Activated CD4-positive, alpha-beta memory T cell treated with anti-CD3 and anti-CD28 coated beads for 36 hours (primary cell): ENCODE measurements around the gene LMBR1L. TPM values are rescaled to one million over a fixed set of nuclear protein-coding genes. Genes with fewer than 3 reads are reported as not detected.
A peak's percentile ranks its signal among the peaks of the same experiment; 100 is the strongest.

Experiments
- CTCF ChIA-PET: fragments of 350-600 bp; sonication (Branson Sonifier 250); formaldehyde crosslinking; loops from one replicate; lab custom pipeline; 2021; ENCODE audit warnings: antibody characterized with exemption, inconsistent platforms; lab: Charles Lee
- POLR2A ChIA-PET: fragments of 350-600 bp; sonication (Branson Sonifier 250); formaldehyde crosslinking; loops from one replicate; lab custom pipeline; 2021; ENCODE audit warnings: antibody characterized with exemption; lab: Charles Lee
- DNase-seq: peaks from one replicate; pipeline ENCODE4 v3.0.0-alpha.2; 2020
- H3K27ac Mint-ChIP-seq: one replicate; pipeline ENCODE4 v1.8.0; 2021; ENCODE audit warnings: mixed read lengths
- H3K27me3 Mint-ChIP-seq: one replicate; pipeline ENCODE4 v1.8.0; 2021; ENCODE audit warnings: mixed read lengths
- H3K36me3 Mint-ChIP-seq: one replicate; pipeline ENCODE4 v1.8.0; 2021; ENCODE audit warnings: mixed read lengths
- H3K4me1 Mint-ChIP-seq: one replicate; pipeline ENCODE4 v1.8.0; 2021; ENCODE audit warnings: low read depth, mixed read lengths
- H3K4me3 Mint-ChIP-seq: one replicate; pipeline ENCODE4 v1.8.0; 2021; ENCODE audit warnings: mild to moderate bottlenecking, mixed read lengths
- H3K9me3 Mint-ChIP-seq: one replicate; pipeline ENCODE4 v1.8.0; 2021; ENCODE audit warnings: mixed read lengths
- intact Hi-C: fragments of 100-400 bp; cut with micrococcal nuclease; formaldehyde crosslinking; loops from one replicate; pipeline ENCODE4 v1.15.1; 2023
- total RNA-seq, 2 experiments: library from RNA; stranded (reverse); gene quantifications; one replicate each; pipeline ENCODE4 v1.2.3, GENCODE V29; 2021

Gene LMBR1L
- total RNA-seq, 2 experiments from 2014 or later, result 55.0 to 59.1 TPM

DNA sequence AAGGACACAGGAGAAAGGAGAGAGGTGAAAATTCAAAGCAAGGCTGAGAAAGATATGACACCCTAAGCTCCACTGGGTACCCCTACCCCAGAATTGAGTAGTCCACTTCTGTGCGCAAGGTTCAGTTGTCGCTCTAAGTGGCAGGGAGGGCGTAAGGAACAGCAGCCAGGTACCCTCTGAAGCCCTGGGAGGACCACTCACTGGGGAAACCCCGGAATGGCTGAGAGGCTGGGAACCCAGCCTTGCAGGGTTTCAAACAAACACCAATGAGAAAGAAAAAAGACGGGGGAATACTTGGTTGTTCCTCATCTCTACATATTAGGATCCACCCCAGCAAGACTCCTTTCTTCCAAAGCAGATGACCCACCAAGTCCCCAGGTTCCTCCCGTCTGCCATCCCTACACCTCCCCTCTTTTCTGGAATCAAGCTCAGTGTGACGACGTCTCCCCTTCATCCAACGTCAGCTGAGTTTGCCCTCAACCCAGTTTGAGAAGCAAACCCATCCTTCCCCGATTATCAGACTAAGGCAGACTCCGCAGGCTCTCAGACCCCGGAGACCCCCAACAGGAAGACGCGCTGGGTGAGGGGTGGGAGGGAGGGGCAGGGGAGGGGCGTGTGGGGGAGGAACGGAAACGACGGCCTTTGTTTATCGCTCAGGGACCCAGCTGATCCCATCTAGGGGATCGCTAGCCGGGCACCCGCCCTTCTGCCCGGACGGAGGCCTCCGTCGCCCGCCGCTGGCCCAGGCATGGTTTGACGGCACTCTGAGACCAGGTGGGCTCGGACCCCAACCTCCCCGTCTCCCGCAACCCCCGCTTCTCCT lies 795 bp downstream of the LMBR1L start:
- CTCF ChIA-PET, result interaction anchor here (0.6 to 4.4 kb wide), 12 partner anchors 11 to 175 kb away, joined by 3 to 48 read pairs (median 5); partner anchors contain the start of genes TUBA1A and TUBA1B
- Mint-ChIP-seq H3K4me3 (peak overlapping the region; percentile 95), H3K27me3 (no peaks in the 10 kb centered on the region), H3K27ac (peak overlapping the region; percentile 80), H3K9me3 (no peaks in the 10 kb centered on the region), H3K36me3 (peaks cover 9% of the 10 kb centered on the region), H3K4me1 (peaks cover 24% of the 10 kb centered on the region)
- DNase-seq, result peak; percentile 36
- intact Hi-C loops, result loop anchor here (1.0 to 5.0 kb wide), 6 partner anchors 20 to 1203 kb away; partner anchors contain the start of gene TUBA1A
- POLR2A ChIA-PET, result interaction anchor here (0.5 to 3.5 kb wide), 8 partner anchors 9 to 125 kb away, joined by 3 to 47 read pairs (median 5); partner anchors contain the start of genes RHEBL1, TUBA1A and TUBA1B

DNA sequence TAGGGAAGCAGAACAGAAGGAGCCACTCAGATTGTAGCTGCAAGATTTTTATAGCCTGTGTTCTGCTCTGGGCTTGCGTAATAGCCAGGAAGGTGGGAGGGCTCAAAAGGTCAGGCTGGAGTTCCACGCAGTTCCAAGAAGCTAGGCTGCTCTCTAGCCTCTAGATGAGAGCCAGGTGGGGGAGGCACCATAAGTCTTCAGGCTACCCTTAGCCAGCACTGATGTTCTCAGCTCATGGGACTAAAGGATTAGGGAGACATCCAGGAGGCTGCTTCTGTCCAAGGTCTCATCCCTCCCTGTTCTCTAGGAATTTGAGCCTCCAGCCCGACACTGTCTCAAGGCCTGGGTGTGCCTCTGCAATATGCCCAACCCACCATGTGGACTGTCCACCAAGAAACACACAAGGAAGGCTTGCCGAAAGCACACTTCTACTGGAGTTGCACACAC lies 1.7 kb downstream of the LMBR1L start:
- ChIA-PET POLR2A (interaction anchor here (3.5 kb wide), 1 partner anchor 22 kb away, joined by 47 read pairs; the partner anchor contains the start of gene TUBA1B), CTCF (interaction anchor here (1.1 to 4.4 kb wide), 7 partner anchors 10 to 45 kb away, joined by 4 to 48 read pairs (median 5); partner anchors contain the start of gene TUBA1B)
- Mint-ChIP-seq H3K27me3 (no peaks in the 10 kb centered on the region), H3K36me3 (peaks cover 9% of the 10 kb centered on the region), H3K4me3 (peak overlapping the region; percentile 95), H3K9me3 (no peaks in the 10 kb centered on the region), H3K27ac (peak overlapping the region; percentile 80), H3K4me1 (peaks cover 24% of the 10 kb centered on the region)
- intact Hi-C loops, result no loop called here
- DNase-seq, result no peak

DNA sequence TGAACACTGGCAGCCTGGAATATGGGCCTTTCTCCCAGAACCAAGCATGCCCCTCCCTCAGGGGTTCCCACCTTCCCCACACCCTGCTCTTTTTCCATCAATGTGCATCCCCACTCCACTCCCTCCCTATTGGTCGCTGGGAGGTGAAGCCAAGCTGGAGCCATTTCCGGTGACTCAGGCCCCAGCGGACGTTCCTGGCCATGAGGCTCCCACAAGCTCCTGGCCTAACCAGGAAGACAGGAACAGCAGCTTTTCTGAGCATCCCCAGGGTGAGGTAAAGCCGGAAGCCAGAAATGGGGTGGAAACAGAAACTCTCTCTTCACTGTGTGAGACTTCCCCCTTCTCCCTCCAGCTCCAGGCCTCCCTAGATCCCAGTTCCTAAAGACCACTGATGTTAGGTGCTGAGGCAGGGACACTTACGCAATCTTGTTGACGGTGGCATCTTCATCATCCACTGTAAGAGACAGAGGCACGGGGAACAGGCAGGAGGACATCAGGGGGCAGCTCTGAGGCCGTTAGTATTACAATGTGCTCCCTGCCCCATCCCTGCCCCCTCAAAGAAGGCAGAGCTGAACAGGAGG lies 5.1 kb downstream of the LMBR1L start:
- intact Hi-C loops, result no loop called here
- H3K27ac Mint-ChIP-seq, result no peak overlapping the region
- H3K27me3 Mint-ChIP-seq, result no peaks in the 10 kb centered on the region
- no peak for DNase-seq
- ChIA-PET CTCF (interaction anchor here (0.8 to 10.4 kb wide), 7 partner anchors 7 to 109 kb away, joined by 3 to 184 read pairs (median 7); no protein-coding TSS in a partner anchor), POLR2A (interaction anchor here (2.7 kb wide), 1 partner anchor 25 kb away, joined by 7 read pairs; the partner anchor contains the start of gene TUBA1B)
- H3K4me3 Mint-ChIP-seq, result no peak overlapping the region
- H3K4me1 Mint-ChIP-seq, result peaks cover 20% of the 10 kb centered on the region
- peaks cover 17% of the 10 kb centered on the region for H3K36me3 Mint-ChIP-seq
- no peaks in the 10 kb centered on the region for H3K9me3 Mint-ChIP-seq

DNA sequence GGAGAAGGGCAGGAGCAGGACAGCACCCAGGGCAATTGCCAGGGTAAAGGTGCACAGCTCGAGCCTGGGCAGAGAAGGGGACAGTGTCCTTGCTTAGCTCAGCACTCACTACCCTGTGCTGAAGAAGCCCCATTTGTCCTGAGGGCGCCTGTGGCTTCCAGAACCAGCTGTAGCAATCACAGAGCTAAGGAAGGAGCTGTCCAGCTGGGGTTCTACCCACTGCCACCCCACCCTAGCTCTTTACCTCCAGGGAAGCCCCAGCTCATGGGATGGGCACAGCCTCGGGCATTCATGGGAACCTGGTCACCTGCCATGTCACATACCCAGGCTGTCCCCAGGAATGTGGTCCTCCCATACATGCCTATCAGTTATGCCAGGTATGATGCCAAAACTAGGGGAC lies 5.8 kb downstream of the LMBR1L start:
- ChIA-PET CTCF (interaction anchor here (1.3 to 10.4 kb wide), 5 partner anchors 8 to 108 kb away, joined by 5 to 184 read pairs (median 7); no protein-coding TSS in a partner anchor), POLR2A (interaction anchor here (2.7 kb wide), 1 partner anchor 26 kb away, joined by 7 read pairs; the partner anchor contains the start of gene TUBA1B)
- H3K9me3 Mint-ChIP-seq, result no peaks in the 10 kb centered on the region
- peaks cover 14% of the 10 kb centered on the region for H3K36me3 Mint-ChIP-seq
- peaks cover 18% of the 10 kb centered on the region for H3K4me1 Mint-ChIP-seq
- no peak overlapping the region for H3K27ac Mint-ChIP-seq
- H3K4me3 Mint-ChIP-seq, result no peak overlapping the region
- intact Hi-C loops, result no loop called here
- no peaks in the 10 kb centered on the region for H3K27me3 Mint-ChIP-seq
- DNase-seq, result no peak

DNA sequence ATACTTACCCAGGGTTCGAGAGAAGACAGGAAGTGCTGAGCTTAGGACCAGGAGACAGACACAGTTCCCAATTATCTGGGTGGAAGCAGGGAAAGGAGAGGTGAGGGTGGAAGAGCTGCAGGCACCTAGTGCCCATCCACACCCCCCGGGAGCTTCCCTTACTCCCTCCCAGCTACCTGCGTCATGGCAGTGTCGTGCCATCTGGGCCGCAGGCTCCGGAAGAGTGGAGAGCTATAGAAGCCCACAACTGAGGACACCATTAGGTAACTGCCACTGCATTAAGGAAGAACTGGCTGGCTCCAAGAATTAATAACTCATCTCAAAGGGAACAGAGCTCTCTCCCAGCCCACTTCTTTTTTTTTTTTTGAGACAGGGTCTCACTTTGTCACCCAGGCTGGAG lies 10.3 kb downstream of the LMBR1L start:
- peaks cover 4% of the 10 kb centered on the region for H3K27me3 Mint-ChIP-seq
- no peak for DNase-seq
- H3K9me3 Mint-ChIP-seq, result no peaks in the 10 kb centered on the region
- intact Hi-C loops, result no loop called here
- H3K36me3 Mint-ChIP-seq, result peaks cover 19% of the 10 kb centered on the region
- no peak overlapping the region for H3K27ac Mint-ChIP-seq
- no peaks in the 10 kb centered on the region for H3K4me1 Mint-ChIP-seq
- H3K4me3 Mint-ChIP-seq, result no peak overlapping the region
- POLR2A ChIA-PET, result interaction anchor here (0.7 kb wide), 1 partner anchor 88 kb away, joined by 3 read pairs; no protein-coding TSS in a partner anchor
- CTCF ChIA-PET, result interaction anchor here (1.0 to 11.5 kb wide), 9 partner anchors 8 to 112 kb away, joined by 3 to 256 read pairs (median 6); partner anchors contain the start of genes LMBR1L and RHEBL1

DNA sequence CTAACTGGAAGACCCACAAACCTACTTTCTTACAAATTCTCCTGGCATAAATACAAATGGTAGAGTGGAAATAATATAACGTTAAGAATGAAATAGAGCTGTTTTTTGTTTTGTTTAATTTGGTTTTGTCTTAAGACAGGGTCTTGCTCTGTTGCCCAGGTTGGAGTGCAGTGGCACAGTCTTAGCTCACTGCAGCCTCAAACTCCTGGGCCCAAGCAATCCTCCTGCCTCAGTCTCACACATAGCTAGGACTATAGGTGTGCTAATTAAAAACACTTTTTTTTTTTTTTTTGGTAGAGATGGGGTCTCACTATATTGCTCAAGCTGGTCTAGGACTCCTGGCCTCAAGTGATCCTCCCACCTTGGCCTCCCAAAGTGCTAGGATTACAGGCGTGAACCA lies 11.9 kb downstream of the LMBR1L start:
- peaks cover 14% of the 10 kb centered on the region for H3K27me3 Mint-ChIP-seq
- no peak for DNase-seq
- H3K27ac Mint-ChIP-seq, result no peak overlapping the region
- H3K4me3 Mint-ChIP-seq, result no peak overlapping the region
- intact Hi-C loops, result no loop called here
- ChIA-PET POLR2A (interaction anchor here (0.6 to 1.2 kb wide), 4 partner anchors 33 to 1198 kb away, joined by 3 to 4 read pairs (median 3); partner anchors contain the start of gene TUBA1B), CTCF (interaction anchor here (0.6 to 11.5 kb wide), 32 partner anchors 8 to 588 kb away, joined by 3 to 256 read pairs (median 4); partner anchors contain the start of genes KMT2D, LMBR1L, RHEBL1 and TUBA1A)
- peaks cover 18% of the 10 kb centered on the region for H3K36me3 Mint-ChIP-seq
- H3K9me3 Mint-ChIP-seq, result no peaks in the 10 kb centered on the region
- peaks cover 8% of the 10 kb centered on the region for H3K4me1 Mint-ChIP-seq

DNA sequence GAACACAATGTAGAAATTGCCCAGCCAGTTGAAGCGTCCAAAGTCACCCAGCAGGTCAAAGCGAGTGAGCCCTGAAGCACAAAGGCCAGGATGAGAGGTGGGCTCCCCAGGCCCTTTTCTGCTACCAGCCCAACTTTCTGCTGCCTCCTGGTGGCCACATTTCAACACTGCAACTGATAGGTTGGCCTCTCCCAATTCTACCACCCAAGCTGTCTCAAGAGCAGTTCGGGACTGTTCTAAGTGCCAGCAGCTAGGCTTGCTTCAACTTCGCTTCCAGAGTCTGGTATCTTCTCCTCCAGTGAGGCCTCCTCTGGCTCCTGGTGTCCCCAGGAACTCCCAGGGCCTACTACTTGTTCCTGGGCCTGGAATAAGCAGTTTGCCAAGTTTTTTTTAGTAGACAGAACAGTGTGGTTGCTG lies 12.6 kb downstream of the LMBR1L start:
- H3K4me3 Mint-ChIP-seq, result no peak overlapping the region
- ChIA-PET POLR2A (interaction anchor here (0.6 to 1.3 kb wide), 3 partner anchors 33 to 79 kb away, joined by 3 to 4 read pairs (median 4); partner anchors contain the start of gene TUBA1B), CTCF (interaction anchor here (0.6 to 11.5 kb wide), 31 partner anchors 8 to 191 kb away, joined by 3 to 256 read pairs (median 5); partner anchors contain the start of genes KMT2D, LMBR1L, RHEBL1 and TUBA1A)
- DNase-seq, result peak; percentile 73
- intact Hi-C loops, result no loop called here
- peaks cover 12% of the 10 kb centered on the region for H3K4me1 Mint-ChIP-seq
- peaks cover 20% of the 10 kb centered on the region for H3K27me3 Mint-ChIP-seq
- H3K27ac Mint-ChIP-seq, result no peak overlapping the region
- H3K9me3 Mint-ChIP-seq, result no peaks in the 10 kb centered on the region
- peaks cover 18% of the 10 kb centered on the region for H3K36me3 Mint-ChIP-seq

DNA sequence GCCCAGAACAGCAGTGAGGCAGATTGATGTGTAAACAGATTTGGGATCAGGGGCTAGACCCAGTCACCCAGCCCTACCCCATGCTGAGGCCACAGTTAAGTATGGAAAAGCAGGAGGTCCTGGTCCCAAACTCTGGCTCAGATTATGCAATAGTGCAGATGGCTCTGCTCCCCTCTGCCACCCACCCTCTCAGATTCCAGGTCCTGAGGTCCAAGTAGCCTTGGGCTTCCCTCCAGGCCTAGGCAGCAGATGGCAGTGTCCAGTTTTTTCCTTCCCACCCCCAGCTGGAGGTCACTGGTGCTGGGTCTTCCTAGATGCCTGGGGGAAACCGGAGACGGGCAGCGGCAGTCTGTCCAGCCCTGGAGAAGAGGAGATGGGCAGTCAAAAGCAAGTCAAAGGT lies 13.3 kb downstream of the LMBR1L start:
- Mint-ChIP-seq H3K4me3 (no peak overlapping the region), H3K27me3 (peaks cover 26% of the 10 kb centered on the region), H3K27ac (no peak overlapping the region), H3K9me3 (no peaks in the 10 kb centered on the region), H3K4me1 (peaks cover 14% of the 10 kb centered on the region), H3K36me3 (peaks cover 18% of the 10 kb centered on the region)
- ChIA-PET CTCF (interaction anchor here (1.0 to 11.5 kb wide), 15 partner anchors 9 to 128 kb away, joined by 3 to 256 read pairs (median 6); partner anchors contain the start of genes KMT2D, LMBR1L, RHEBL1 and TUBA1A), POLR2A (interaction anchor here (1.3 kb wide), 1 partner anchor 33 kb away, joined by 4 read pairs; no protein-coding TSS in a partner anchor)
- no peak for DNase-seq
- intact Hi-C loops, result no loop called here

DNA sequence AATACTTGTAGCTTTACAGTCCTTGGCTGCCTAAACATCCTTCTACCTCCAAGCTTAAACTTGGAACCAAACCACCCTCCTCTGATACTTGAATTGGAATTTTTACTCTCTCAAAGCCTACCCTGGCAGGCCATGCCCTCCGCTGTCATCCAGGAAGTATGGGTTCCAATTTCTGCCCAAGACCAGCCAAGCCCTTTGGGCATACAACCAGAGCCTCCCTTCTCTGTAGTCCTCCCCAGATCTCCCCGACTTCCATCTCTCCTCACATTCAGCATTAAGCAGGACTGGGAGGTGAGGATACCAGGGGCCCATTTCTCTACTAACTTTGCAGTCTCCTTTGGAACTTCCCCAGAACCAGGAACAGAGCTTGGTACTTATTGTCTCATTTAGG lies 15.7 kb downstream of the LMBR1L start:
- Mint-ChIP-seq H3K27me3 (peaks cover 47% of the 10 kb centered on the region), H3K9me3 (no peaks in the 10 kb centered on the region), H3K36me3 (peaks cover 8% of the 10 kb centered on the region), H3K27ac (no peak overlapping the region), H3K4me3 (no peak overlapping the region), H3K4me1 (peaks cover 35% of the 10 kb centered on the region)
- POLR2A ChIA-PET, result interaction anchor here (0.6 to 3.2 kb wide), 2 partner anchors 36 to 140 kb away, joined by 3 to 11 read pairs; partner anchors contain the start of gene TUBA1B
- no peak for DNase-seq
- CTCF ChIA-PET, result interaction anchor here (1.0 to 11.5 kb wide), 10 partner anchors 8 to 280 kb away, joined by 3 to 256 read pairs (median 4); partner anchors contain the start of genes RHEBL1 and TUBA1B
- intact Hi-C loops, result loop anchor here (5.0 kb wide), 1 partner anchor 113 kb away; no protein-coding TSS in a partner anchor

DNA sequence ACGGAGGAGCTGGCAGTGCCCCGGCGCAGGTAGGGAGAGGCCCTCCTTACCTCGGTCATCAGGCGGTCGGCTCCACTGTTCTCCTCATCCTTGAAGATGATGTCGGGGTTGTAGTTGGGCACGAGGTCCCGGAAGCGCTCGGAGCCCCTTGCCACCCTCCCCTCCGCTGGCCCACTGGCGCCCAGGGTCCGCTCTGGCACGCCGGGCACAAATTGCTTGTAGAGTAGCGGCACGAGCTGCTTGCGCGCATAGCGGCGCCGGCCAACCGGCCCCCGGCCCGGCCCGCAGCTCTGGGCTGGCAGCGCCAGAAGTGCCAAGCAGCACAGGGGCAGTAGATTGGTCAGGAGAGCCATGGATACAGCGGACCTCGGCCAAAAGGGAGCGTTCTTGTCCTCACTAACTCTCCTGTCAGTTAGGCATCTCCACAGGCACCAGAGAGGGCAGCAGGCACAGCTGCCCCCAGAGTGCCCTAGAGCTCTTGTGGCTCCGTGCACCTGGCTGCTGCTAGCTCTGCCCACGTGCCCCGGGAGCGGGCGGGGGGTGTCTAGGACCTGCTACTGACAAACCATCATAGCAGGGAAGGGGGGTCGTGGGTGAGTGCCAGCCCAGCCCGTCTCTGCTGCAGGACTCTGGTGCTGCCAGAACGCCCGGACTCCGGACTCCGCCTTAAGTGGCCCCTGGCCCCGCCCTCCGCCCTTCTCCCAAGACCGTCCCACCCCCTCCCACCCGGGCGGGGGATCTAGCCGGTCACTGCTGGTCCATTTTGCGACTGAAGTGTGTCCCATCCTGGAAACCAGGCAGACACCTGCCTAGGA lies 16.3 kb downstream of the LMBR1L start, which contains the start of gene DHH:
Gene DHH (minus strand): TSS at position 642 of the 815 bp plus-strand sequence. CDS start 289 bp downstream, at position 353.
- no peak for DNase-seq
- H3K4me1 Mint-ChIP-seq, result peaks cover 39% of the 10 kb centered on the region
- intact Hi-C loops, result loop anchor here (5.0 kb wide), 1 partner anchor 112 kb away; no protein-coding TSS in a partner anchor
- CTCF ChIA-PET, result interaction anchor here (0.6 to 11.5 kb wide), 14 partner anchors 8 to 279 kb away, joined by 3 to 256 read pairs (median 4); partner anchors contain the start of genes RHEBL1 and TUBA1B
- H3K36me3 Mint-ChIP-seq, result peaks cover 7% of the 10 kb centered on the region
- no peak within 1 kb of the TSS for H3K27ac Mint-ChIP-seq
- H3K27me3 Mint-ChIP-seq, result peaks cover 51% of the 10 kb centered on the region
- H3K4me3 Mint-ChIP-seq, result no peak within 1 kb of the TSS
- no peaks in the 10 kb centered on the region for H3K9me3 Mint-ChIP-seq
- POLR2A ChIA-PET, result interaction anchor here (0.6 to 3.2 kb wide), 4 partner anchors 30 to 141 kb away, joined by 3 to 11 read pairs (median 6); partner anchors contain the start of genes TUBA1B and WNT1
